ENCODE results near the gene ZNF598.
"Not testable (repeated sequence)": the region's sequence is repeated elsewhere in the genome, so short reads cannot be mapped to it uniquely, and the experiment has no call there.

ZNF598 gene

DNA sequence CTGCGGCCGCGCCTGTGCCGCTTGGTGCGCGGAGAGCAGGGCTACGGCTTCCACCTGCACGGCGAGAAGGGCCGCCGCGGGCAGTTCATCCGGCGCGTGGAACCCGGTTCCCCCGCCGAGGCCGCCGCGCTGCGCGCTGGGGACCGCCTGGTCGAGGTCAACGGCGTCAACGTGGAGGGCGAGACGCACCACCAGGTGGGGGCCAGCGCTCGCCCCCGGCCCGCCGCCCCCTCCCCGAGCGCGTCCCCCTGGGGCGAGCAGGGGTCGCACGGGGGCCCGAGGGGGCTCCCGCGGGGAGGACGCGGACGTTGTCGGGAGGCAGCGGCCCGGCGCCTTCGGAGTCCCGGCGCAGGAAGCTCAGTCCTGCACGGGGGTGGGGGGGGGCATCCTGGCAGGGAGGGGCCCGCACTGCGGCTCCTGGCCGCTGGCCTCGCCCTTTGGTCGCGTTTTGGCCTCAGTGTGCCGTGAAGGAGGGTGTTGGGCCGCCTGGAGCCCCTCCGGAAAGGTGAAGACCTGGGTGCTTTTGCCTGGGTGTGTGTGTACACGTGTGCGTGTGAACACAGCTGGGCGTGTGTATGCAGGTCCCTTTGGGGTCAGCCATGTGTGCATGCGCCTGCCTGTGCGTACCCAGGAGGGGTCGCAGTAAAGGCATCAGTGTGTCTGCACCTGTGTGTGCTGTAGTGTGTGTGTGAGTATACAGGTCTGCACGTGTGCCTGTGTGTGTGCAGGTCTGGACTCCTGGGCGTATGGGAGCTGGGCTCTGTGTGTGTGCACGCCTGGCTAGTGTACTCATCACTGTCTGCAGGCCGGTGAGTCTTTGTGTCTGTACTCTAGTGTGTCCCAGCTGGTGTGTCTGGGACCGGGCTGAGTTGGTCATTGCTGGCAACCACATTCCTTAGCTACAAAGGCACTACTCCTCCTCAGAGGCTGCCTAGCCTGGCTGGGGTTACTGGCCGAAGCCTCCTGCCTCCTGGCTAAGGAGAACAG, 17.7 kb upstream of the ZNF598 start:
- no peak for DNase-seq

DNA sequence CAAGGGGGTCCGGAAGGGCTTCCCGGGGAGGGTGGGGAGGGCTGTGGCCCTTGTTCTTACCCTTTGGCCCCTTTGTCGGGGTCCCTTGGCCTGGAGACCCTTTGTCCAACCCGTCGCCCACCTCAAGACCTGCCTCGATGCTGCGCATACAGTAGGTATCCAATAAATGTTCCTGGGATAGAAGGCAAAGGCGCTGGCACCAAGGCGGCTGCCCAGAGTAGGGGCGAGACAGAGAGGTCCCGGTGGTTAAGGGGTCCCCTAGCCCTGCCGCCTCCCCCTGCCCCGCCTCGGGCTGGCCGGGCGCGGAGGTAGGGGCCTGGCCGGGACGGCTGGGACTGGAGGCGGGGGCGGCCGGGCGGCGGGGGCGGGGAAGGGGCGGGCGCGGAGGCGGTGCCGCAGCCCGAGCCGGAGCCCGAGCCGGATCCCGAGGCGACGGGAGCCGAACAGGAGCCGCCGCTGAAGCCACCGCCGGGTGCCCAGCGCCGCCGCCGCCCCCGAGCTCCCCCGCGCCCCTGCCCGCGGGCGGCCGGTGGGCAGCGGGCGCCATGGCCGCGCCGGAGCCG, 16.9 kb upstream of the ZNF598 start, which contains the start of gene NHERF2:
Gene NHERF2, plus strand, starts transcription at position 442 of the 563 bp plus-strand sequence. Its CDS starts 104 bp downstream, at position 546.
- no peak for DNase-seq

- DNase-seq: no peak
These were observed 16.3 kb upstream of the ZNF598 start for GRCh38 chr16:2025878-2026460.

DNA sequence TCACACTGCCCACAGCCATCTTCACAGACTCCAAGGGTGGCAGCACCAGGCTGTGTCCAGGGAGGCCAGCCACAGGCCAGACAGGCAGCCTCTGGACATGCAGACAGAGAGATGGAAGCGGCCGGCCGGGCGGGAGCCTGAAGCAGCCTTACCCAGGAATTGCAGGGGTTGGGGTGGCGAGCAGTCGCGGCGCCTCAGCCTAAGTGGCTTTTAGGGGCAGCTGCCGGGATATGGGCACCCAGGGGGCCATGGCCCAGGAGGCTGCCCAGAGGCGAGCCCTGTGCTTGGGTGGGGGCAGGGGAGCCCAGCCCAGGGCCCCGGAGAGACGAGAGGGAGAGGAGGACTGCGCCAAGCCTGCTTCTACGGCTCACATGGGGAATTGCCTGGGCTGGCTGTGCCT, 15.6 kb upstream of the ZNF598 start:
- DNase-seq: no peak

- DNase-seq: no peak
These were observed 14.4 kb upstream of the ZNF598 start for GRCh38 chr16:2024032-2024420.

DNA sequence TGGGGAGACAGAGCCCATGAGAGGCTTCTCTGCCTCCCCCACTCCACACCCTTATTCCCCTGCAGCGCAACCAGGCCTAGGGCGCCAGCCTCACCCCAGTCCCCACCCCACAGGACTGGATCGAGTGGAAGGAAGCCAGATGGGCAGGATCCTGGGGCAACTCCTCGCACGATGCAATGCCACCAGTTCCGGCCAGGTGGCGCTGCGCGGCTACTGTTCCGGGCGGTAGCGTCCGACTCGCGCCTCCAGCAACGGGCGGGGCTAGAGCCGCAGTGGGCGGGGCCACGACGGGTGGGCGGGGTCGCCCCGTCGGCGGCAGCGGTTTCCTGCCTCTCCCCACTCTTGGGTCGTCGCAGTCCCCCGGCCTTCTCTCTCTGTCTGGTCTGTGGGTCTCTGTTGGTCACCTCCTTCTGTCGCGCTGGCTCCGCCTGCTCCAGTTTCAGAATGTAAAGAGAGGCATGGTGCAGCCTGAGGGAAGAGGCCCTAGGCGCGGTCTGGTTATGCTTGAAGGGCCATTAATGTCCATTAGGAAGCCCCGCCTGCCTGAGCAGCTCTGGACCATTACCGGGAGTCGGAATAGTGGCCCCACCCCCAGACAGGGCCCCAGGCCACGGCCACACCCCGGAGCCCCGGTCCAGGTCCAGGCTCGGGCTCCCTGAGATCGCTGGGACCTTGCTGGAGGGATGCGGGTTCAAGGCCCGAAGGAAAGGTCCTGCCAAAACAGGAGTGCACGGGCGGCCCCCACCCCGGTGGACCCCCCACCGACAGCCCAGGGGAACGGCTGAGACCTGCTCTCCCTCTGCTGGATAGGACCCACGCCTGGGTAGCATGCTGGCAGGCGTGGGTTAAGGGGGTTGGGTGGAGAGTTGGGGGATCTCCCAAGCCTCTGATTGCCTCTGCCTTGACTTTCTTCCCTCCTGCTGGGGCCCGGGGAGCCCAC, 13.7 kb upstream of the ZNF598 start:
- peak; percentile 98 for DNase-seq

GRCh38 chr16:2022723-2023091, 13.1 kb upstream of the ZNF598 start:
- no peak for DNase-seq

GRCh38 chr16:2019921-2020831, 10.6 kb upstream of the ZNF598 start:
- DNase-seq: no peak

GRCh38 chr16:2019518-2019920, 9.9 kb upstream of the ZNF598 start, which contains the start of gene NPW:
NPW (plus strand) TSS chr16:2019785.
- DNase-seq: no peak

DNA sequence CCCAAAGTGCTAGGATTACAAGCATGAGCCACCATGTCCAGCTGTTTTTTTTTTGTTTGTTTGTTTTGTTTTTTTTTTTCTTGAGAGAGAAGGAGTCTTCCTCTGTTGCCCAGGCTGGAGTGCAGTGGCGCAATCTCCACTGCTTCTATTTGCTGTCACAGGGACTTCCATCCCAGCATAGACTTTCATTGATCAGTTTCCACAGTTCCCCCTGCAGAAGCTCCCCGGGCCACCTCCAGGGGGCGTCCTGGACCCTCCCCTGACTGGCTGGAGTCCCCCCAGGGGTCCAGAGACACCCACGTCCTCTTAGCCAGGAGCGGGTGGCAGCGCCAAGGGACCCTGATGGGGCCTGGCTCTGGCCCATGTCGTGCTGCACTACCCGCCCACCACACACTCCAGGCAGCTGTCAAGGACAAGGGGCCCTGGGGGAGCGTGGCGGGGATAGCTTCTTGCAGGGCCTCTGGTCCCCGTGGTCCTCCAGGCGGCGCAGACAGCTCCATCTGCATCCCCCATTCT, 6.8 kb upstream of the ZNF598 start:
- DNase-seq: no peak

DNA sequence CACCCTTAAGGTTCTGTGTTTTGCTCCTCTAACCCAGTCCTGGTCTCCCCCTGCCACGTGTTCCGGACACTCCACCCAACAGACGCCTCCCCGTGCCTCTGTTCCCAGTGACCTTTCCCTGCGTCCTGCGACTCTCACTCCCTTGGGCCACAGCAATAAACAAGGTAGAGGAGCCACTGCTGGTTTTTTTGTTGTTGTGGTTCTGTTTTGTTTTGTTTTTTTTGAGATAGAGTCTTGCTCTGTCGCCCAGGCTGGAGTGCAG, 6.3 kb upstream of the ZNF598 start:
- DNase-seq: no peak

- DNase-seq: no peak
These were observed 5.7 kb upstream of the ZNF598 start for GRCh38 chr16:2015117-2015946.

DNA sequence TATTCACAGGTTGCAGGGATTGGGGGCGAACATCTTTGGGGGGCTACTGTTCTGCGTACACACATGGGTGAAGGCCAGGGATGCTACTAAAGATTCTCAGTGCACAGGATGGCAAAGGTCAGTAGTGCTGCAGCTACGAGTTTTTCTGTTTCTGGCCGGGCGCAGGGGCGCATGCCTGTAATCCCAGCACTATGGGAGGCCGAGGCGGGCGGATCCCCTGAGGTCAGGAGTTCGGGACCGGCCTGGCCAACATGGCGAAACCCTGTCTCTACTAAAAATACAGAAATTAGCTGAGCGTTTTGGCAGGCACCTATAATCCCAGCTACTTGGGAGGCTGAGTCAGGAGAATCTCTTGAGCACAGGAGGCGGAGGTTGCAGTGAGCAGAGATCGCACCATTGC, 3.9 kb upstream of the ZNF598 start:
- DNase-seq: no peak

GRCh38 chr16:2011726-2012125, 2.1 kb upstream of the ZNF598 start:
- not testable (repeated sequence) for DNase-seq

DNA sequence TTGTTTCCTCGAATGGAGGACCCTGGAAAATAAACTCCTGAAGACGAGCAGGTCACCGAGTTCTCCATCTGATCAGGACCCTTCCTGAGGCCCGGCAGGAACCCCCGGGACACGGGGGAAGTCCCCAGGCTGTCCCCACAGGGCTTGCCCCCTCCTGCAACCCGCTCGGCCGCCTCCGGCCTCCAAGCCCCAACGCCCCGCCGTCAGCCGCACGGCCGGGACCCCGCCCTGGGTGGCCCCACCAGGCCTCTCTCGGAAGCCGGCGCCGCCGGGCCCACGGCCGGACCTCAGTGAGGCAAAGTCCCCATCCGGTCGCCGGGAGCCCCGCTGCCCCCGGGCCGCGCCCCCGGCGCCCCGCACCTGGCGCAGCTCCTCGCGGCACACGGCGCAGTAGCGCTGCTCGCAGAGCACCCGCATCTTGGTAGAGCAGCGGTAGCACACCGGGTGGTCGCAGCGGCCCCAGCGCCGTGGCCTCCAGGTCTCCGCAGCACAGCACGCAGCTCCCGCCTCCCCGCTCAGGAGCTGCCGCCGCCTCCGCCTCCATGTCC, 383 bp downstream of the ZNF598 start:
- DNase-seq: no peak

DNA sequence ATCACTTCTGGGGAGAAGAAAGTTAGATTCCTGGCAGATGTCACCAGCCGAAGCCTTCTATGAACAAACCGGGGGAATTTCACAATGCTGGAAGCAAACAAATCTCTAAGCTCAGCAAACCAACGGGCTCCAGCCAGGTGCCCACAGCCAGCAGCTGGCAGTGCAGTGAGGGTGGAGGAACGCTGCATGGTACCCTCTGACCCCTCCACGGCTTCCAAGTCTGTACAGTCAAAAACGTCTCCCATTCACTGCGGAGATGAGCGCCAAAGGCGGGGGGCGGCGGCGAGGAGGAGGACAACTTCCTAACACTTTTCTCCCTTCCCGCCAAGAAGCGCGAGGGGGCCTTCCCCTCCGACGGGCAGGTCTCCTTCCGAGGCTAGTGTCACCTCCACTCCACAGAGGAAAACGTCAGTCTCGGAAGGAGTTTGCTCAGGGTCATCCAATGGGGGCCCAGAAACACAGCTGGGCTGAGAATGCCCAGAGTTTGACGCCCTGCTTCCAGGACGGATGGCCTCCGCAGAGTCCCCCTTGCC, 924 bp downstream of the ZNF598 start:
- no peak for DNase-seq

DNA sequence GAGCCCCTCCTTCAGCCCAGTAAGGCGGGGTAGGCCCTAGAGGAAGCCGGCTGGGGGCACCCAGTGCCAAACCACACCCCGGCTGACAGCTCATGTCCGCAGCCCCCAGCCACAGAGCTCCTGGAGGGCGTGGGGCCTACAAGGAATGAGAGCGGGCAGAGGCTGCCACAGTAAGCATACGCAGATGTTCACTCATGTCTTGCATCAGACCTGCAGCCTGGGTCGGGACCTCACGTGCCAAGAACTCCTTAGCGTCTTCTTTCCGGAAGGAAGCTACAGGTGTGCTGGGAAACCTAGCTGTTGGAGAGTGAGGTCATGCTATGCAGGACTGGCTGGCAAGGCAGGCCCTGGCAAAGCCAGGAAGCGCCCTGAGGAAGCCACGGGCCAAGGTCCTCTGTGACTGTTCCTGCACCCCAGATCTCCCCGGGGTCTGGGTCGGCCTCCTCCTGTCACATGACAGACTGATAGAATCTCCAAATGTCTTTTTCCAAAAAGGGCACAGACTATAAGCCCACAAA, 1.6 kb downstream of the ZNF598 start:
- no peak for DNase-seq

- DNase-seq: no peak
These were observed 2.4 kb downstream of the ZNF598 start for GRCh38 chr16:2007081-2007836.

GRCh38 chr16:2006317-2006716, 3.3 kb downstream of the ZNF598 start:
- no peak for DNase-seq

Measured in activated T-cell treated with anti-CD3 and anti-CD28 coated beads for 4 hours (primary cell).